HG03432 (cell line): ENCODE measurements around the gene DCD.

Experiments
- ATAC-seq: cut with Tn5 transposase; IDR thresholded peaks from one replicate; pipeline ENCODE4 v1.9.1; 2021; ENCODE audit warnings: mild to moderate bottlenecking, moderate library complexity; ENCODE audit not compliant: unreplicated experiment

The DCD gene, protein sequence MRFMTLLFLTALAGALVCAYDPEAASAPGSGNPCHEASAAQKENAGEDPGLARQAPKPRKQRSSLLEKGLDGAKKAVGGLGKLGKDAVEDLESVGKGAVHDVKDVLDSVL

DNA sequence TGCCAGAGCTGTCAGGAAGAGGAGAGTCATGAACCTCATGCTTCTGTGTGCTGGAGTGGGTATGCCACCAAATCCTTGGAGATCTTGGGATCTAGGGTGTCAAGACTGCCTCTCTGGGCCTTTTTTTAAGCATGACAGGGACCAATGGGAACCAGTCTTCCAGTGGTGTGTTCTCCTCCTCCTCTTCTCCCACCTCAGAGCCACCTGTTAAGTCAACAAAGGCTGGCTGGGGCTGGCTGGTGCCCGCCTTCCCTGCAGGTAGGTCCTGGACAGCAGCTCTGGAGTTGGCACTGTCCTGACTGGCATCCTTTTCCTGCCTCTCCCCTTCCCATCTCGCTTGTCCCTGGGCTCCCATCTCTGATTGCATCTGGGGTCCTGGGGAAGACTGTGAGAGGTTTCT lies at the start of gene DCD:
Gene DCD (minus strand): TSS at position 101 of the 400 bp plus-strand sequence. CDS start 62 bp downstream, at position 39.
- no peak for ATAC-seq

DNA sequence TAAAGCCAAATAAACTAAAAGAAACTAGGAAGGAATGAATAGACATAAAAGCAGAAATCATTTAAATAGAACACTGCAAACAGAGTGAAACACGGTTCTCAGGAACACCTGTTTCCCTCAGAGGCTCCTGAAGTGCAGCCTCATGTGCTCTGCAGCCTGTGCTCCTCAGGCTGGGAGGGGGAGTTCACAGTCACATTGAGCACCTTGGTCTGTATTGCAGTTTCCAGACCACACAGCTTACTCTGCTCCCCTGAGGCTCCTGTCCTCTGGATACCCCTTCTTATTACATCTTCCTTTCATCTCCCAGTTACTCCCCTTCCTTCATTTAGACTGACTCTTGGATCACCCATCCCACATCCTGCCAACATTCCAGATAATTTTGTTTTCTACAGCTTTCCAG lies 49.7 kb upstream of the DCD start:
- no peak for ATAC-seq

GRCh38 chr12:54692353-54692752 lies 44.2 kb upstream of the DCD start:
- no peak for ATAC-seq

- no peak for ATAC-seq
Measured at GRCh38 chr12:54689984-54690383, 41.8 kb upstream of the DCD start.

DNA sequence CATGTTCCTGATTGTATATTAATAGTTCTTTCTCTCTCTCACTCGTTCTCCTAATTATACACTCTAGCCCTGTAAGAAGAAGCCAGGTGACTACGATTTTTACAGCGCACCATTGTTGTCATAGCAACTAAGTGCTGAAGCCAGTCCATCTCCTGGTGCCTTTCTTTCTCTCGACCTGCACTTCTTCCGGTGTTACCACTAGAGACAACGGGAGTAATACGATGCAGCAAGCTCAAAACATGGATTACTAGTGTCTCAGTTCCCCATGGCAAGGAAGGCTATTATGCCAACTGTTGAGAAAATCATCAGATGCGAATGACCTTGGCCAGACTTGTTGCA lies 40.8 kb upstream of the DCD start:
- ATAC-seq: no peak

DNA sequence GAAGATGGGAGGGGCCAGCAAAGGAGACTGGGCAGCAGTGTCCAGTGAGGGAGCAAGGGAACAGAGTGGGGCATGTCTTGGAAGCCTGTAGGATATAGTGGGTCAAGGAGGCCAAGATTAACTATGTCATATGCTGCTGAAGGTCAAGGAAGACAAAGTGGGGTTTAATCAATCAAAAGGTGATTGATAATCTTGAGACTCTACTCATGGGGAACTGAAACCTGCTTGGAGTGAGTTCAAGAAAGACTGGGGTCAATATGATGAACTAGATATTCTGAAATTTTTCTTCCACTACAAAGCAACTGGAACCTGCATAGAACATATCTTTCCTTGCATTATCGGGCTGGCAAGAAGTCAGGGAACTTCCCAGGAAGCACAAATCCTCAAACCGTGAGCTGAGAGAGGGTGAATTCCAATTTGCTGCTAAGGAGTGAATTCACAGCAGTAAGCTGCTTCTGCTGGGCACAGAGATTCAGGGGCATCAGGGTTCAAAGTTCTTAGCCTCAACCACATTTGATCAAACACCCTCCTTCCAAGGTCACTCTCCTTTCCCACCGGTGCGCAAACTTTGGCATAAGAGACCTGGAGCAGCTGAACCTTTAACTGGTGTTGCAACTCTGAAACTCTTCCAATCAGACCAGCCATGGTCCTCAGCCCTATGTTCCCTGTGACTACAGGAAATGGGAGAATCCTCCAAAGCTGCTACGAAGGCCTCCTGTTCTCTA lies 40.3 kb upstream of the DCD start:
- ATAC-seq: no peak

DNA sequence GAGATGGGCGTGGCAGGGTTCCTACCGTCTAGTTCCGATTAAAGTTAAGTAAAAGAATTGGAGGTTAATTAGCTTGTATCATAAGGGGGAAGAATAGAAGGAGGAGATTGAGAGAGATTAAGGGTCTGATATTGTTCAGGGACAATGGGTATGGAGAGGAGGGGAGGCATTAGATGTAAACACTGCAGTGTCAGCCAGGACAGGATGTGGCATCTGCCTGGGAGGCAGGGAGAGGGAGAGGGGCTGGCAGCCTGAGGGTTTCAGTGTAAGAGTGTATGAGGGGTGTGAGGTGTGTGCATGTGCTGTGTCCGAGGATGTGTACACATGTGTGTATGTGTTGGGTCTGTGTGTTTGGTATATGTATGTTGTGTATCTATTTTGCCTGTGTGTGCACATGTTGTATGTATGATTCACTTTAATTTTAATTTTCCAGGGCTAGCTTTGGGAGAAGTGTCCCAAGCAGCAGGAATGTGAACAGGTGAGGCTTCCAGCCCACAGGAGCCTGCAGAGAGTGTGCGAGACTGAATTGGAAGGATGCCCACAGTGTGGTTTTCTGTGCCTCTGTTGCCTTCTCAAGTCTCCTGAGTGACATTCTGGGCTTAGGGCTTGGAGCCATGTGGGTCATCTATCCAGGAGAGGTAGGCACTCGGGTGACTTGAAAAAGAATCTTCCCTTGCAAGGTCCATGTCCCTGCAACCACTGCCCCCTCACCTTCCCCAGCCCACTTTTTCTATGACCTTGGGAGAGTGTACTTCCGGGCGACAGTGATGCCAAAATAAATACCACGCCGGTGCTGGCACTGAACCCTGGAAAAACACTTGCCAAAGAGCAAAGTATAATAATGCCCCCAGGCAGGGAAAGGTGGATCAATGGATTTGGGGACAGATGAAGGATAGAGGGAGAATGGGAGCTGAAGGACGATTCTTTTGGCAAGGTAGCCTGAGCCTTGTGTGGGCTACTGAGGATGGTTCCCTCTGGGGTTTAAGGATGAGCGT lies 36.8 kb upstream of the DCD start:
- ATAC-seq: no peak

GRCh38 chr12:54683398-54683797 lies 35.2 kb upstream of the DCD start:
- no peak for ATAC-seq

DNA sequence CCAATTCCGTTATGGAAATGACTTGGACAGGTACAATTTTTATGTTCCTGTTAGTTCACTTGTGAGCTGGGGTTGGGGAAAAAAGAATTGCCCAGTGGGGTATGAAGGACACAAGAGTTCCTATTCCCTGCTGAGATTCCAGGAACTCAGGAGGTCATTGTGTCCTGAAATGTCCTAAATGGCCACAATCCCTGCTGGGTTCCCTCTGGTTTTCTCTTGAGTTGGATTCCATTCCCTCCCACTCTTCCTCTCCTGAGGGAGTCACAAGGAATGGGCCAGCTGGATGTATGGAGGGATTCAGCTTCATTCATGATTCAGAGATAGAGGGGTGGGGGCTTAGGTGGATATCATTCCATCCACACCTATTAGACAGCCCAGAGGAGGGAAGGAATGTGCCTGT lies 34.5 kb upstream of the DCD start:
- no peak for ATAC-seq

DNA sequence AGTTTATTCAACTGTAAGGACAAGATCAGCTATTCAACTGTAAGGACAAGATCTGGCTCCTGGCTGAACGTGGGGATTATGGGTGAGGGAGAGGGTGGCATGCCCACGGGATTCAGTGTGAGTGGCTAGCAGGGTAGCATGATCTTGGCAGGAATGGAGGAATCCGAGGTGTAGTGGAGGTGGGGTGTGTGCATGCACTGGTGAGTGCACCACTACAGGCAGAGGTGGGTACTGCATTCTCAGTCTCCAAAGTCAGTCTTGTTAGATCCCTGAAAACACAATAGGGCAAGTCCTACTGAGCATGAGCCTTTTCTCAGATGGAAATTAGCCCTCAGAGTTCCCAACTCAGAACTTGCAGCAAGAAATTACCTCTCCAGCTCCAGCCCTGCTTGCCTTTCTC lies 32.2 kb upstream of the DCD start:
- peak; percentile 80 for ATAC-seq

DNA sequence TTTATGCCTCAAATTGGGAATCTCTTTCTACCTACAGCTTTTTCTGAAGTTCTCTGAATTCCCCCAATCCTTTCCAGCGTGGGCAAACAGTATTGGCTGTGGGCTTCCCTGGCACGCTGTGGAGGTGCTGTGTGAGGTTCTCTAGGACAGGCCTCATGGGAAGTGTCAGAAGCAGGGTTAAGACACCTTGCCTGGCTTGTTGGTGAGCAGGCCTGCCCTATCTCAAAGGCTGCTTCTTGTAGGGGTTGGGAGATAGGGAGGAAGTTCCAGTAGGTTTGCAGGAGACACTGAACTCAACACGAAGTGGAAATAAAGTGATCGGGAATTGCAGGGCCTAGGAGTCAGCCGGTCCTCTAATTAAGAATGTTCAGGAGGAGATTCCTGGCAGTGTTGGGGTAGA lies 30.0 kb upstream of the DCD start:
- no peak for ATAC-seq

GRCh38 chr12:54667945-54668344 lies 19.8 kb upstream of the DCD start:
- ATAC-seq: no peak

DNA sequence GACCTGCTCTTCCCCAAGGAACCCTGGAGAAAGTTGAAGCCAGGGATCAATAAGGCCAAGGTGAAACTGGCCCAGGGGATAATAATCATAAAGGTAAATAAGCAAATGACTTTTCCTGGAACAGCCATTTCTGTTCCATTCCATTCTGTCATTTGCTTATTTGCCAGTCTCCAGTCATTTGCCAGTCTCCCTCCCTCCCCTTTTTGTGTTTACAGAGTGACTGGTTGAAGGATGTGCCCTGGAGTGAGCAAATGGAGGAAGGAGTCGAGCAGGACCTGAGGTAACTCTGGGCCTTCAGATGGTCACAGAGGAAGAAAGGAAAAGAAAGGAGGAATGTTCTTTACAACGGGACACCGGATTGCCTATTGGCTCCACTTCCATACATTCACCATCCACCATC lies 17.8 kb upstream of the DCD start:
- no peak for ATAC-seq

DNA sequence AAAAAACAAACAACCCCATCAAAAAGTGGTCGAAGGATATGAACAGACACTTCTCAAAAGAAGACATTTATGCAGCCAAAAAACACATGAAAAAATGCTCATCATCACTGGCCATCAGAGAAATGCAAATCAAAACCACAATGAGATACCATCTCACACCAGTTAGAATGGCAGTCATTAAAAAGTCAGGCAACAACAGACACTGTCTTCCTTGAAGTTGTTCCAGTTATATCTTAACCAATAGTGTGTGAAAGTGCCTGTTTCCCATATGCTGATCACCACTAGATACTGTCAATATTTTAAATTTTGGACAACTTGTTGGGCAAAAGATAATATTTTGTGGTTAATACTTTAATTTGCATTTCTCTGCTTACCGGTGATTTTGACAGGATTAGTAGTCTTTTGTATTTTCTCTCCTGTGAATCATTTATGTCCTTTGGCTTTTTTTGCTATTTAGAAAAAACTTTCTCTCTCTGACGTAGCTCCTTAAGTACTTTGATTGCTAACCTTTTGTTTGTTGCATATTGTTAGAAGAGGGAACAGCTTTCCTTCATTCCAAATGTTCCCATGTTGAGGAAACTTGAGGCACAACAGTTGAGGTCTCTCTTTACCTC lies 17.0 kb upstream of the DCD start:
- peak; percentile 66 for ATAC-seq

DNA sequence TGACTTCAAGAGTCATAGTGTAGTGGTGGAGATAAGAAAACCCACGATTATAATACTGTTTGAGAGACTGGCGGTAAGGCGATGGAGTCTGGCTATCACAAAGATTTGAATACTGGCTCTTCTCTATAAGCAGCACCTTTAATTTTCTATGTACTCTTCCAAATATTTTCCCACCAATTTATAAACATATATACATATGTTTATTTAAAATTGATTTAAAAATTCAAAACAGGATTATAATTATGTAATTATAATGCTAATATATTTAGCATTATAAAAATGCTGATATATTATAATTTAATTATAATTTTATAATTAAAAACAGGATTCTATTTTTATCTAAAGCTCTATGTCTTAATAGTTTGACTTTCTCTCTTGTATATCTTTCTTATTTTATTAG lies 15.4 kb upstream of the DCD start:
- no peak for ATAC-seq

DNA sequence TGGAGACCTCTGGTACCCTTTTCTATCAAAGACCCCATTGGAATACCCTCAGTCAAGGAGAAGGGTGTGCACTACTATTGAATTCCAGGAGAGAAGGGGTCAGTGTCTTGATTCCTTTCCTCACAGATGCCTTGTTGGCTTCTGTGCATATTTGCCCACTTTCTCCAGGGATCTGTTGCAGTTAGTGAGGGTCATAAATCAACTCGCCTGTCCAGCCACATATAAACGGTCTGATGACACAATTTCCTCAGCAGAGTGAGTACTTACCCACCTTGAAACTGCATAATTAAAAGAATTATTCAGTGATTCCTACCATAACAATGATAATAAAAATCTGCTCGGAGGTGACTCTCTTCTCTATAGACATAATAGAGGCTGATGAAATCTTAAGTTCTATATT lies 13.9 kb upstream of the DCD start:
- no peak for ATAC-seq

DNA sequence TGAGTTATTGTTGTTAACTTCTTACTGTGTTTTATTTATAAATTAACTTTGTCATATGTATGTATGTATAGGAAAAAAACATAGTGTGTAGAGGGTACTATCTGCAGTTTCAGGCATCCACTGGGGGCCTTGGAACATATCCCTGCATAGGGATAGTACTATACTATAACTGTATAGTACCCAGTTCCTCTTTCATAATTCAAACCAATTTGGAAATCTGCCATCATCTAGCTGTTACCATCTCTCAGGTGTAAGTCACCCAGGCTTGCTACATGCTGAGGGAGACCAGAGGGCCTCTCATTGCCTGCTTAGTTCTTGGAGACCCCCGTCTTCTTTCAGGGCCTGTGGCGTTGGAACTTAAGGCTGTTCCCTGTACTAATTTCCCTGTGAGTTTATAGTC lies 12.9 kb upstream of the DCD start:
- ATAC-seq: no peak

GRCh38 chr12:54660320-54660962 lies 12.3 kb upstream of the DCD start:
- no peak for ATAC-seq

GRCh38 chr12:54658306-54659264 lies 10.4 kb upstream of the DCD start:
- ATAC-seq: peak; percentile 80

DNA sequence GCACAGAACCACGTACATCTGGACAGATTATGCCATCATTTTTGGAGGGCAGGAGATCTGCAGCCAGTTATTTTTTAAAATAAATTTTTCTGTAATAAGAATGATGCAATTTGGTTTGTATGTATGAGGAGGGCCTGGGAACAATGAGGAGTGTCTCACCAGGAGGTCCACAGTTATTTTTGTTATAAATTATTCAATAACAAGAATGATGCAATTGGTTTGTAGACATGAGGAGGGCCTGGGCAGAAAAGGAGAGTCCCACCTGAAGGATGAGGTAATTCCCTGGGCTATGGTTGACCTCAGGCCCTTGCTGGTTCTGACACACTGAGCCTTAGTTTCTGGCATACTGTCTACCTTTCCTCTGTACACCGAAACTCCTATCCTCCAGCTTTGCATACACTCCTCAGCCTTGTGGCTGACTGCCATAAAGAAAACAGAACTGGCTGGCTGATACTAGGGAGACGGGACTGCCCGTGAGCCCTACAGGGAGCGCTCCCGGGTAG lies 9.0 kb upstream of the DCD start:
- no peak for ATAC-seq
